Karpas-422 (cell line): ENCODE results near the gene UGCG. TPM values are rescaled to one million over a fixed set of nuclear protein-coding genes. Genes with fewer than 3 reads are reported as not detected.

Source experiments
- DNase-seq: peaks from one replicate; pipeline ENCODE4 v3.0.0-alpha.2; 2015
- H2AFZ ChIP-seq: fragments of 200-600 bp; sonication (generic); 2 replicates; pipeline ENCODE4 v1.6.1; 2014; ENCODE audit warnings: antibody characterized with exemption, low read length, mixed read lengths
- H3K27ac ChIP-seq: fragments of 200-600 bp; sonication (generic); 2 replicates; pipeline ENCODE4 v1.5.1; 2014; ENCODE audit warnings: mild to moderate bottlenecking, low read length, moderate library complexity
- H3K27me3 ChIP-seq: fragments of 200-600 bp; sonication (generic); 2 replicates; pipeline ENCODE4 v1.6.1; 2014; ENCODE audit warnings: low read length, mixed read lengths
- H3K36me3 ChIP-seq: fragments of 200-600 bp; sonication (generic); 2 replicates; pipeline ENCODE4 v1.6.1; 2014; ENCODE audit warnings: low read length, mixed read lengths; ENCODE audit not compliant: insufficient read depth
- H3K4me1 ChIP-seq: fragments of 200-600 bp; sonication (generic); 2 replicates; pipeline ENCODE4 v1.6.1; 2014; ENCODE audit warnings: mild to moderate bottlenecking, low read length, mixed read lengths
- H3K4me2 ChIP-seq: fragments of 200-600 bp; sonication (generic); 2 replicates; pipeline ENCODE4 v1.6.1; 2014; ENCODE audit warnings: low read length, low read depth, mild to moderate bottlenecking; ENCODE audit not compliant: poor library complexity, severe bottlenecking
- H3K4me3 ChIP-seq: fragments of 200-600 bp; sonication (generic); 2 replicates; pipeline ENCODE4 v1.5.1; 2014; ENCODE audit warnings: mild to moderate bottlenecking, antibody characterized with exemption, low read length, mixed read lengths
- H3K79me2 ChIP-seq: fragments of 200-600 bp; sonication (generic); 2 replicates; pipeline ENCODE4 v1.6.1; 2014; ENCODE audit warnings: mild to moderate bottlenecking, low read length, mixed read lengths
- H3K9ac ChIP-seq: fragments of 200-600 bp; sonication (generic); 2 replicates; pipeline ENCODE4 v1.6.0; 2014; ENCODE audit warnings: low read length
- H3K9me2 ChIP-seq: fragments of 200-600 bp; sonication (generic), shearing (Covaris generic); replicated peaks from 2 replicates; pipeline ENCODE4 v1.6.0; 2014; ENCODE audit warnings: mild to moderate bottlenecking, low read length, moderate library complexity; ENCODE audit not compliant: insufficient read depth
- H3K9me3 ChIP-seq: fragments of 300-700, 200-600 bp; sonication (generic); 2 replicates; pipeline ENCODE4 v1.6.1; 2014; ENCODE audit warnings: low read length, mixed read lengths
- H4K20me1 ChIP-seq: fragments of 200-600 bp; sonication (generic); 2 replicates; pipeline ENCODE4 v1.6.1; 2014; ENCODE audit warnings: mild to moderate bottlenecking, antibody characterized with exemption, low read length, low read depth; ENCODE audit not compliant: insufficient read depth
- total RNA-seq: library from RNA; depleted of rRNA; stranded (reverse); fragments of >200 nt; shearing (Covaris generic); gene quantifications from 2 replicates; pipeline ENCODE4 v1.2.3, GENCODE V29; 2014; ENCODE audit warnings: low replicate concordance

Gene UGCG
- total RNA-seq, 1 experiment from 2014 or later, result 24.2 TPM

- Histone ChIP-seq H3K27ac (no peak overlapping the region), H3K4me3 (no peak overlapping the region), H2AFZ (no peak overlapping the region), H3K9me2 (no peaks in the 10 kb centered on the region), H3K27me3 (no peaks in the 10 kb centered on the region), H3K9me3 (no peaks in the 10 kb centered on the region), H3K36me3 (no peaks in the 10 kb centered on the region), H4K20me1 (peaks cover 65% of the 10 kb centered on the region), H3K4me2 (no peak overlapping the region), H3K79me2 (peaks cover 33% of the 10 kb centered on the region), H3K4me1 (peaks cover 3% of the 10 kb centered on the region; the same call in 1 of the 2 replicates), H3K9ac (no peak overlapping the region)
- DNase-seq, result no peak
Observed at GRCh38 chr9:111904026-111904425, 7.4 kb downstream of the UGCG start.

GRCh38 chr9:111904891-111905291, 8.3 kb downstream of the UGCG start:
- Histone ChIP-seq H3K4me3 (no peak overlapping the region), H3K79me2 (peaks cover 26% of the 10 kb centered on the region), H3K36me3 (no peaks in the 10 kb centered on the region), H3K9me3 (no peaks in the 10 kb centered on the region), H2AFZ (no peak overlapping the region), H3K27me3 (no peaks in the 10 kb centered on the region), H3K4me1 (no peaks in the 10 kb centered on the region), H3K4me2 (no peak overlapping the region), H3K9ac (no peak overlapping the region), H4K20me1 (peaks cover 66% of the 10 kb centered on the region), H3K27ac (no peak overlapping the region), H3K9me2 (no peaks in the 10 kb centered on the region)
- DNase-seq, result no peak

GRCh38 chr9:111907147-111907546, 10.5 kb downstream of the UGCG start:
- Histone ChIP-seq H3K79me2 (peaks cover 17% of the 10 kb centered on the region; the same call in 1 of the 2 replicates), H3K4me3 (no peak overlapping the region), H4K20me1 (peaks cover 65% of the 10 kb centered on the region), H3K9me2 (no peaks in the 10 kb centered on the region), H3K9ac (no peak overlapping the region), H3K4me2 (no peak overlapping the region), H3K27me3 (no peaks in the 10 kb centered on the region), H3K36me3 (no peaks in the 10 kb centered on the region), H3K27ac (no peak overlapping the region), H3K4me1 (no peaks in the 10 kb centered on the region), H3K9me3 (no peaks in the 10 kb centered on the region), H2AFZ (no peak overlapping the region)
- DNase-seq, result no peak

GRCh38 chr9:111909444-111909843, 12.8 kb downstream of the UGCG start:
- peaks cover 17% of the 10 kb centered on the region; the same call in 1 of the 2 replicates for H3K79me2 ChIP-seq
- H2AFZ ChIP-seq, result no peak overlapping the region
- no peak overlapping the region for H3K27ac ChIP-seq
- H4K20me1 ChIP-seq, result peaks cover 55% of the 10 kb centered on the region
- no peaks in the 10 kb centered on the region for H3K9me3 ChIP-seq
- H3K9me2 ChIP-seq, result no peaks in the 10 kb centered on the region
- no peak overlapping the region for H3K4me2 ChIP-seq
- no peak overlapping the region for H3K4me3 ChIP-seq
- H3K27me3 ChIP-seq, result no peaks in the 10 kb centered on the region
- H3K4me1 ChIP-seq, result peaks cover under 1% of the 10 kb centered on the region
- no peak overlapping the region for H3K9ac ChIP-seq
- no peaks in the 10 kb centered on the region for H3K36me3 ChIP-seq
- no peak for DNase-seq

GRCh38 chr9:111910428-111910827, 13.8 kb downstream of the UGCG start:
- H3K4me2 ChIP-seq, result no peak overlapping the region

GRCh38 chr9:111913159-111913558, 16.5 kb downstream of the UGCG start:
- peaks cover 14% of the 10 kb centered on the region; the same call in 1 of the 2 replicates for H3K79me2 ChIP-seq
- no peaks in the 10 kb centered on the region for H3K9me2 ChIP-seq

More at GRCh38 chr9:111910428-111910827, 13.8 kb downstream of the UGCG start:
- DNase-seq, result no peak
- no peak overlapping the region for H3K9ac ChIP-seq
- H3K4me1 ChIP-seq, result peaks cover 9% of the 10 kb centered on the region
- H2AFZ ChIP-seq, result no peak overlapping the region
- peaks cover 53% of the 10 kb centered on the region for H4K20me1 ChIP-seq
- H3K79me2 ChIP-seq, result peaks cover 13% of the 10 kb centered on the region; the same call in 1 of the 2 replicates
- H3K9me3 ChIP-seq, result no peaks in the 10 kb centered on the region
- no peaks in the 10 kb centered on the region for H3K27me3 ChIP-seq
- H3K4me3 ChIP-seq, result no peak overlapping the region
- no peaks in the 10 kb centered on the region for H3K36me3 ChIP-seq
- no peaks in the 10 kb centered on the region for H3K9me2 ChIP-seq
- H3K27ac ChIP-seq, result no peak overlapping the region

GRCh38 chr9:111914749-111915424, 18.3 kb downstream of the UGCG start:
- H3K27ac ChIP-seq, result no peak overlapping the region
- no peaks in the 10 kb centered on the region for H3K9me3 ChIP-seq
- no peak overlapping the region for H2AFZ ChIP-seq
- H3K4me1 ChIP-seq, result peaks cover 24% of the 10 kb centered on the region
- no peaks in the 10 kb centered on the region for H3K36me3 ChIP-seq
- H3K9me2 ChIP-seq, result no peaks in the 10 kb centered on the region
- no peak overlapping the region for H3K4me3 ChIP-seq
- H3K9ac ChIP-seq, result 0 out of 2 replicates have a peak overlapping the region, but pooled peaks have one; percentile 33
- H3K27me3 ChIP-seq, result no peaks in the 10 kb centered on the region
- peaks cover 14% of the 10 kb centered on the region; the same call in 1 of the 2 replicates for H3K79me2 ChIP-seq
- DNase-seq, result no peak
- peak overlapping the region; percentile 30 for H3K4me2 ChIP-seq
- peaks cover 30% of the 10 kb centered on the region for H4K20me1 ChIP-seq

More at GRCh38 chr9:111913159-111913558, 16.5 kb downstream of the UGCG start:
- Histone ChIP-seq H3K9ac (no peak overlapping the region), H3K36me3 (no peaks in the 10 kb centered on the region), H4K20me1 (peaks cover 44% of the 10 kb centered on the region), H3K27me3 (no peaks in the 10 kb centered on the region), H3K27ac (no peak overlapping the region), H3K4me1 (peaks cover 18% of the 10 kb centered on the region), H3K9me3 (no peaks in the 10 kb centered on the region), H3K4me3 (no peak overlapping the region), H2AFZ (no peak overlapping the region), H3K4me2 (no peak overlapping the region)
- no peak for DNase-seq

GRCh38 chr9:111915425-111915758, 18.8 kb downstream of the UGCG start:
- peaks cover 27% of the 10 kb centered on the region for H3K4me1 ChIP-seq
- no peaks in the 10 kb centered on the region for H3K9me2 ChIP-seq
- no peak overlapping the region for H3K4me2 ChIP-seq
- no peak overlapping the region for H2AFZ ChIP-seq
- no peak overlapping the region for H3K9ac ChIP-seq
- H3K9me3 ChIP-seq, result no peaks in the 10 kb centered on the region
- DNase-seq, result no peak
- H3K4me3 ChIP-seq, result no peak overlapping the region
- no peak overlapping the region for H3K27ac ChIP-seq
- no peaks in the 10 kb centered on the region for H3K27me3 ChIP-seq
- no peaks in the 10 kb centered on the region for H3K36me3 ChIP-seq
- H4K20me1 ChIP-seq, result peaks cover 25% of the 10 kb centered on the region
- peaks cover 13% of the 10 kb centered on the region; the same call in 1 of the 2 replicates for H3K79me2 ChIP-seq
